Neural cell (in vitro differentiated cells): Measurements from ENCODE around the gene GMDS. TPM values are rescaled to one million over a fixed set of nuclear protein-coding genes. Genes with fewer than 3 reads are reported as not detected.

ENCODE experiments used
- H2AFZ ChIP-seq: fragments of 200-600, 300-800 bp; sonication (generic), shearing (Covaris generic); 2 replicates; pipeline ENCODE4 v1.6.0; 2014; ENCODE audit warnings: low read depth, mild to moderate bottlenecking, antibody characterized with exemption, low read length, moderate library complexity
- H3F3A ChIP-seq: fragments of 200-600 bp; shearing (Covaris generic); 2 replicates; pipeline ENCODE4 v1.6.1; 2016; ENCODE audit warnings: mild to moderate bottlenecking, moderate library complexity, mixed read lengths, antibody characterized with exemption, low read length; ENCODE audit not compliant: insufficient read depth, poor library complexity, severe bottlenecking
- H3K27ac ChIP-seq: fragments of 200-600, 300-800 bp; sonication (generic), shearing (Covaris generic); 2 replicates; pipeline ENCODE4 v1.5.1; 2014; ENCODE audit warnings: mild to moderate bottlenecking, low read length, moderate library complexity
- H3K27me3 ChIP-seq: fragments of 300-800, 200-600 bp; sonication (generic), shearing (Covaris generic); 2 replicates; pipeline ENCODE4 v1.6.0; 2014; ENCODE audit warnings: mild to moderate bottlenecking, low read depth, low read length, moderate library complexity; ENCODE audit not compliant: insufficient read depth
- H3K36me3 ChIP-seq: fragments of 300-800, 200-600 bp; sonication (generic), shearing (Covaris generic); 2 replicates; pipeline ENCODE4 v1.5.1; 2014; ENCODE audit warnings: mild to moderate bottlenecking, antibody characterized with exemption, low read length, moderate library complexity; ENCODE audit not compliant: insufficient read depth
- H3K4me2 ChIP-seq: fragments of 300-800, 200-600 bp; sonication (generic), shearing (Covaris generic); 2 replicates; pipeline ENCODE4 v1.6.0; 2014; ENCODE audit warnings: mild to moderate bottlenecking, low read length
- H3K4me3 ChIP-seq: fragments of 300-800, 200-600 bp; sonication (generic), shearing (Covaris generic); 2 replicates; pipeline ENCODE4 v1.5.1; 2014; ENCODE audit warnings: mild to moderate bottlenecking, low read length, moderate library complexity
- H3K79me2 ChIP-seq: fragments of 200-600 bp; shearing (Covaris generic); replicated peaks from 2 replicates; pipeline ENCODE4 v1.6.0; 2014; ENCODE audit warnings: mild to moderate bottlenecking, low read length, moderate library complexity; ENCODE audit not compliant: insufficient read depth
- H3K9ac ChIP-seq: fragments of 300-800, 200-600 bp; sonication (generic), shearing (Covaris generic); 2 replicates; pipeline ENCODE4 v1.6.1; 2016; ENCODE audit warnings: mild to moderate bottlenecking, low read length, mixed read lengths
- H3K9me2 ChIP-seq: fragments of 200-600 bp; shearing (Covaris generic); 2 replicates; pipeline ENCODE4 v1.6.1; 2016; ENCODE audit warnings: mild to moderate bottlenecking, low read length, mixed read lengths; ENCODE audit not compliant: insufficient read depth
- H3K9me3 ChIP-seq: fragments of 200-600, 300-800 bp; sonication (generic), shearing (Covaris generic); 2 replicates; pipeline ENCODE4 v1.6.1; 2016; ENCODE audit warnings: mild to moderate bottlenecking, mixed run types, low read length, moderate library complexity, mixed read lengths
- H4K20me1 ChIP-seq: fragments of 200-600 bp; shearing (Covaris generic); 2 replicates; pipeline ENCODE4 v1.6.1; 2016; ENCODE audit warnings: mild to moderate bottlenecking, mixed run types; ENCODE audit not compliant: insufficient read depth
- EP300 ChIP-seq: fragments of 450-650 bp; conservative IDR thresholded peaks from 2 replicates; pipeline ENCODE4 v1.6.1; 2014; ENCODE audit warnings: antibody characterized with exemption, mild to moderate bottlenecking, moderate library complexity; ENCODE audit not compliant: poor library complexity, severe bottlenecking
- EZH2 ChIP-seq: fragments of 200-600, 300-800 bp; shearing (Covaris generic), sonication (generic); IDR thresholded peaks from 2 replicates; pipeline ENCODE4 v1.6.1; 2014; ENCODE audit warnings: antibody characterized with exemption, low read length, borderline replicate concordance, mild to moderate bottlenecking; ENCODE audit not compliant: insufficient read depth, poor library complexity, severe bottlenecking
- MXI1 ChIP-seq: fragments of 450-650 bp; conservative IDR thresholded peaks from 2 replicates; pipeline ENCODE4 v1.6.1; 2014; ENCODE audit warnings: antibody characterized with exemption, mild to moderate bottlenecking; ENCODE audit not compliant: poor library complexity, severe bottlenecking
- POLR2AphosphoS5 ChIP-seq: IDR thresholded peaks from 2 replicates; pipeline ENCODE4 v1.6.1; 2012
- RAD21 ChIP-seq: fragments of 450-650 bp; conservative IDR thresholded peaks from 2 replicates; pipeline ENCODE4 v1.6.1; 2014; ENCODE audit warnings: antibody characterized with exemption, mild to moderate bottlenecking, moderate library complexity
- SMC3 ChIP-seq: fragments of 450-650 bp; conservative IDR thresholded peaks from 2 replicates; pipeline ENCODE4 v1.6.1; 2014; ENCODE audit warnings: antibody characterized with exemption, mild to moderate bottlenecking, moderate library complexity; ENCODE audit not compliant: poor library complexity
- TAF1 ChIP-seq: IDR thresholded peaks from 2 replicates; pipeline ENCODE4 v1.6.1; 2012; ENCODE audit warnings: low read depth
- polyA plus RNA-seq: library from polyadenylated mRNA; depleted of rRNA; stranded (reverse); fragments of >200 nt; gene quantifications from 2 replicates; pipeline ENCODE4 v1.2.3, GENCODE V29; 2014
- TF ChIP-seq, protein P1 (sequence below): IDR thresholded peaks from 2 replicates; pipeline ENCODE4 v1.6.1; 2012; ENCODE audit warnings: borderline replicate concordance
- TF ChIP-seq, protein P2 (sequence below): fragments of 450-650 bp; IDR thresholded peaks from 2 replicates; pipeline ENCODE4 v1.5.1; 2014; ENCODE audit warnings: antibody characterized with exemption, mild to moderate bottlenecking, moderate library complexity; ENCODE audit not compliant: poor library complexity, severe bottlenecking

Gene GMDS
- polyA plus RNA-seq, 1 donor from 2014 or later: 11.4 TPM

DNA sequence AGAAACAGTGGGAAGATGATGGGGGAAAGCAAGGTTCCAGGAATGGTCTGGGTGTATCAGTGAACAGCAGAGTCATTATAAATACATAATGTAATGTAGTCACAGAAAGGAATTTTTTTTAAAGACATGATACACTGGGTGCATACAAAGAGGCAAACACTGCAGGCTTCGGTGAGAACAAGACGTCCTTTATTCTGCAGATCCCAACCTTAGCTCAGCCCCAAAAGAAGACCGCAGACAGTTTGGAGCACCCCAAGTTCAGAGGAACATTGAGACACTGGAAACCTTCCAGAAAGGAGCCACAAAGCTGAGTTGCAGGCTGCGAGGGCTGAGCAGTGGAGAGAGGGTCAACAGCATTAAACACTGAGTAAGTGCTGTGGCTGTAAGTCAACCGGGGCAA is 666.3 kb downstream of the GMDS start:
- no peaks in the 10 kb centered on the region for H3K9me2 ChIP-seq
- H3K36me3 ChIP-seq: no peaks in the 10 kb centered on the region
- H3K9me3 ChIP-seq: no peaks in the 10 kb centered on the region
- no peak overlapping the region for H3K9ac ChIP-seq
- no peak overlapping the region for H3K4me2 ChIP-seq
- no peaks in the 10 kb centered on the region for H3K79me2 ChIP-seq
- H3K4me3 ChIP-seq: no peak overlapping the region
- no peak for TF ChIP-seq RAD21
- TF ChIP-seq MXI1: no peak
- TF ChIP-seq EZH2: no peak
- TF ChIP-seq POLR2AphosphoS5: no peak
- no peak for TF ChIP-seq EP300
- TF ChIP-seq, protein P1, sequence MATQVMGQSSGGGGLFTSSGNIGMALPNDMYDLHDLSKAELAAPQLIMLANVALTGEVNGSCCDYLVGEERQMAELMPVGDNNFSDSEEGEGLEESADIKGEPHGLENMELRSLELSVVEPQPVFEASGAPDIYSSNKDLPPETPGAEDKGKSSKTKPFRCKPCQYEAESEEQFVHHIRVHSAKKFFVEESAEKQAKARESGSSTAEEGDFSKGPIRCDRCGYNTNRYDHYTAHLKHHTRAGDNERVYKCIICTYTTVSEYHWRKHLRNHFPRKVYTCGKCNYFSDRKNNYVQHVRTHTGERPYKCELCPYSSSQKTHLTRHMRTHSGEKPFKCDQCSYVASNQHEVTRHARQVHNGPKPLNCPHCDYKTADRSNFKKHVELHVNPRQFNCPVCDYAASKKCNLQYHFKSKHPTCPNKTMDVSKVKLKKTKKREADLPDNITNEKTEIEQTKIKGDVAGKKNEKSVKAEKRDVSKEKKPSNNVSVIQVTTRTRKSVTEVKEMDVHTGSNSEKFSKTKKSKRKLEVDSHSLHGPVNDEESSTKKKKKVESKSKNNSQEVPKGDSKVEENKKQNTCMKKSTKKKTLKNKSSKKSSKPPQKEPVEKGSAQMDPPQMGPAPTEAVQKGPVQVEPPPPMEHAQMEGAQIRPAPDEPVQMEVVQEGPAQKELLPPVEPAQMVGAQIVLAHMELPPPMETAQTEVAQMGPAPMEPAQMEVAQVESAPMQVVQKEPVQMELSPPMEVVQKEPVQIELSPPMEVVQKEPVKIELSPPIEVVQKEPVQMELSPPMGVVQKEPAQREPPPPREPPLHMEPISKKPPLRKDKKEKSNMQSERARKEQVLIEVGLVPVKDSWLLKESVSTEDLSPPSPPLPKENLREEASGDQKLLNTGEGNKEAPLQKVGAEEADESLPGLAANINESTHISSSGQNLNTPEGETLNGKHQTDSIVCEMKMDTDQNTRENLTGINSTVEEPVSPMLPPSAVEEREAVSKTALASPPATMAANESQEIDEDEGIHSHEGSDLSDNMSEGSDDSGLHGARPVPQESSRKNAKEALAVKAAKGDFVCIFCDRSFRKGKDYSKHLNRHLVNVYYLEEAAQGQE: no peak
- TF ChIP-seq, protein P2, sequence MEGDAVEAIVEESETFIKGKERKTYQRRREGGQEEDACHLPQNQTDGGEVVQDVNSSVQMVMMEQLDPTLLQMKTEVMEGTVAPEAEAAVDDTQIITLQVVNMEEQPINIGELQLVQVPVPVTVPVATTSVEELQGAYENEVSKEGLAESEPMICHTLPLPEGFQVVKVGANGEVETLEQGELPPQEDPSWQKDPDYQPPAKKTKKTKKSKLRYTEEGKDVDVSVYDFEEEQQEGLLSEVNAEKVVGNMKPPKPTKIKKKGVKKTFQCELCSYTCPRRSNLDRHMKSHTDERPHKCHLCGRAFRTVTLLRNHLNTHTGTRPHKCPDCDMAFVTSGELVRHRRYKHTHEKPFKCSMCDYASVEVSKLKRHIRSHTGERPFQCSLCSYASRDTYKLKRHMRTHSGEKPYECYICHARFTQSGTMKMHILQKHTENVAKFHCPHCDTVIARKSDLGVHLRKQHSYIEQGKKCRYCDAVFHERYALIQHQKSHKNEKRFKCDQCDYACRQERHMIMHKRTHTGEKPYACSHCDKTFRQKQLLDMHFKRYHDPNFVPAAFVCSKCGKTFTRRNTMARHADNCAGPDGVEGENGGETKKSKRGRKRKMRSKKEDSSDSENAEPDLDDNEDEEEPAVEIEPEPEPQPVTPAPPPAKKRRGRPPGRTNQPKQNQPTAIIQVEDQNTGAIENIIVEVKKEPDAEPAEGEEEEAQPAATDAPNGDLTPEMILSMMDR: no peak
- TF ChIP-seq SMC3: no peak
- TF ChIP-seq TAF1: no peak
- H4K20me1 ChIP-seq: no peaks in the 10 kb centered on the region
- H2AFZ ChIP-seq: no peak overlapping the region
- no peaks in the 10 kb centered on the region for H3F3A ChIP-seq
- no peak overlapping the region for H3K27ac ChIP-seq
- no peaks in the 10 kb centered on the region for H3K27me3 ChIP-seq

DNA sequence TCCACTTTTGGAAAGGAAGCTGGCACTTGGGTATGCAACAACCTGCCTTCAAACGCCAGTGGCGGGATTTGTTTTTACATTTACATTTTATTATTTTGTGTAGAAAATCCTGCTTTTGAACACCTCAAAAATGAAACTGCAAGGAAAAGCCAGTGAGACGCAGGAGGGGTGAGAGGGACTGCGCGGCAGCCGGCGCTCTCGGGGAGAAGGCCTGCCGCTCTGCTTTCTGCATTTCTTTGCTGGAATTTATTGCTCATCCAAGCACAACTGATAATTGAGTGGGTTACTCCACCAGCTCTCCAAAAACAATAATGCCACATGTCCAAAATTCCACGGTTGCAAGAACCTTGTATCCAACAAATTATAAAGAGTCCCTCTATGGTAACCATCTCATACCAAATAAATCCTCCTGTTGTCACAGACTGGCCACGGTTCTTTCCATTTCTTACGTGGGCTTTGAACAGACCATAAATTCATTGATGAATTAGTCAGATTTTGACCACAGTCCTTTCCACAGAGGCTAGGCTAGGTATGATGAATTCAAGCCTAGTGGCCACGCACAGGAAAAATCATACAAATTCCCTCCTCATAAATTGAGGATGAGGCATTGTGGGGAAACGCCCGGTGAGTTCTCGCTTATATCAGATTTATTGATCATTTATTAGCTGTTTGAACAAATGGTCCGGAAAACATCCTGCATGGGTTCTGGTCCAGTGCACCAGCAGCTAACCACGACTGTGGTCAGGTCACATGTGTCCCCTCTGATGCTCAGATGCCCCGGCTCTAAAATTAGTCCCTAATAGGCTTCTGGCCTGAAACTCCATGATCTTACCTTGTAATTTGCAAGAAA is 667.3 kb downstream of the GMDS start:
- no peaks in the 10 kb centered on the region for H3F3A ChIP-seq
- no peaks in the 10 kb centered on the region for H3K9me2 ChIP-seq
- no peaks in the 10 kb centered on the region for H3K9me3 ChIP-seq
- TF ChIP-seq EZH2: no peak
- no peak overlapping the region for H3K27ac ChIP-seq
- no peak overlapping the region for H3K4me3 ChIP-seq
- H3K9ac ChIP-seq: no peak overlapping the region
- no peaks in the 10 kb centered on the region for H3K27me3 ChIP-seq
- H3K79me2 ChIP-seq: no peaks in the 10 kb centered on the region
- H2AFZ ChIP-seq: no peak overlapping the region
- no peaks in the 10 kb centered on the region for H4K20me1 ChIP-seq
- H3K36me3 ChIP-seq: no peaks in the 10 kb centered on the region
- H3K4me2 ChIP-seq: no peak overlapping the region
